Thyroid gland (tissue), 4 donors: ENCODE data around the gene H6PD. TPM values are rescaled to one million over a fixed set of nuclear protein-coding genes. Genes with fewer than 3 reads are reported as not detected.

Experiments
- DNase-seq, 2 donors: peaks; one replicate each; pipeline ENCODE4 v3.0.0-alpha.2; 2019
- H3K27ac ChIP-seq, 3 donors: fragments of 200-600 bp; sonication (generic); 1 replicate in 2 of 3; 2 replicates in 1 of 3; pipeline ENCODE4 v1.5.1; 2016 to 2019; ENCODE audit warnings: mild to moderate bottlenecking in 1 of 3, moderate library complexity in 1 of 3
- H3K27me3 ChIP-seq: fragments of 200-600 bp; sonication (generic); one replicate; pipeline ENCODE4 v1.5.1; 2019
- H3K36me3 ChIP-seq, 2 donors: fragments of 200-600 bp; sonication (generic); one replicate each; pipeline ENCODE4 v1.5.1; 2016 to 2019
- H3K4me1 ChIP-seq, 2 donors: fragments of 200-600 bp; sonication (generic); one replicate each; pipeline ENCODE4 v1.5.1; 2017 to 2019
- H3K4me3 ChIP-seq, 3 donors: fragments of 200-600 bp; sonication (generic); replicated peaks in 1 of 3; 1 replicate in 2 of 3; 2 replicates in 1 of 3; pipeline ENCODE4 v1.5.1; 2016; ENCODE audit warnings: mild to moderate bottlenecking in 1 of 3
- H3K9me3 ChIP-seq: fragments of 200-600 bp; sonication (generic); one replicate; pipeline ENCODE4 v1.5.1; 2017
- CTCF ChIP-seq, 6 experiments: fragments of 200-600 bp in 3 of 6; fragments of 450-650 bp in 3 of 6; sonication (generic) in 3 of 6; IDR thresholded peaks; one replicate each; pipeline ENCODE4 v1.5.1; 2016 to 2019; ENCODE audit warnings: antibody characterized with exemption in 6 of 6, mild to moderate bottlenecking in 2 of 6, inconsistent platforms in 1 of 6, moderate library complexity in 1 of 6
- POLR2A ChIP-seq, 2 donors: fragments of 450-650 bp; IDR thresholded peaks; one replicate each; pipeline ENCODE4 v1.6.1; 2017; ENCODE audit warnings: antibody characterized with exemption in 2 of 2, mild to moderate bottlenecking in 2 of 2, moderate library complexity in 1 of 2
- WGBS, 2 donors: methylation state at CpG; one replicate each; pipeline ENCODE4 v1.1.5; 2017; 5-methylcytosine and 5-hydroxymethylcytosine counted together
- intact Hi-C: fragments of 100-400 bp; cut with DNase I; formaldehyde crosslinking; loops from one replicate; pipeline ENCODE4 v1.15.1; 2023
- total RNA-seq, 4 donors: library from RNA; depleted of rRNA; stranded (reverse); fragments of >200 nt; gene quantifications; one replicate each; pipeline ENCODE4 v1.2.3, GENCODE V29; 2016

H6PD gene
- total RNA-seq, 4 donors from 2014 or later: 36.3 to 64.2 (median 43.6) TPM

GRCh38 chr1:9314111-9314510 lies 79.5 kb downstream of the H6PD start:
- H3K27ac ChIP-seq: peak overlapping the region; percentile 90 to 93 (median 91)
- 46 to 50% methylated on average over 8 of the region's 8 CpGs for WGBS, 2 donors
- TF ChIP-seq CTCF (IDR thresholded peaks at IDR 0.05): no peak
- TF ChIP-seq POLR2A (IDR thresholded peaks at IDR 0.05): no peak
- intact Hi-C loops: no loop called here
- DNase-seq: peak; percentile 69
- no peaks in the 10 kb centered on the region for H3K27me3 ChIP-seq
- no peaks in the 10 kb centered on the region for H3K36me3 ChIP-seq
- no peak overlapping the region for H3K4me3 ChIP-seq
- H3K4me1 ChIP-seq: peaks cover 73 to 74% of the 10 kb centered on the region in 2 donors
- H3K9me3 ChIP-seq: no peaks in the 10 kb centered on the region

GRCh38 chr1:9314711-9315379 lies 80.3 kb downstream of the H6PD start:
- intact Hi-C loops: no loop called here
- WGBS, 2 donors: 69 to 84% methylated on average over 7 to 11 of the region's 11 CpGs
- Histone ChIP-seq H3K4me1 (peaks cover 79 to 80% of the 10 kb centered on the region in 2 donors), H3K27ac (peak overlapping the region; percentile 90 to 93 (median 91)), H3K4me3 (no peak overlapping the region), H3K9me3 (no peaks in the 10 kb centered on the region), H3K36me3 (no peaks in the 10 kb centered on the region), H3K27me3 (no peaks in the 10 kb centered on the region)
- TF ChIP-seq CTCF (IDR thresholded peaks at IDR 0.05): no peak
- no peak for TF ChIP-seq POLR2A (IDR thresholded peaks at IDR 0.05)
- DNase-seq: peak; percentile 52 to 54

- H3K27me3 ChIP-seq: no peaks in the 10 kb centered on the region
- peak; percentile 85 for DNase-seq
- H3K36me3 ChIP-seq: no peaks in the 10 kb centered on the region
- no peaks in the 10 kb centered on the region for H3K9me3 ChIP-seq
- peak overlapping the region in 1 of 3 donors; percentile 13 for H3K4me3 ChIP-seq
- peak overlapping the region; percentile 90 to 93 (median 91) for H3K27ac ChIP-seq
- intact Hi-C loops: no loop called here
- whole genome bisulfite sequencing, 2 donors: 33 to 46% methylated on average over 18 to 20 of the region's 20 CpGs
- TF ChIP-seq CTCF (IDR thresholded peaks at IDR 0.05): no peak
- peak in 1 of 2 donors; percentile 58 for TF ChIP-seq POLR2A (IDR thresholded peaks at IDR 0.05)
- H3K4me1 ChIP-seq: peaks cover 82 to 86% of the 10 kb centered on the region in 2 donors
Measured at GRCh38 chr1:9315411-9316079, 81.0 kb downstream of the H6PD start.

- H3K27ac ChIP-seq: peak overlapping the region; percentile 90 to 93 (median 91)
- whole genome bisulfite sequencing, 2 donors: 54 to 72% methylated on average over 4 of the region's 7 CpGs
- H3K36me3 ChIP-seq: no peaks in the 10 kb centered on the region
- H3K27me3 ChIP-seq: no peaks in the 10 kb centered on the region
- peaks cover 87 to 92% of the 10 kb centered on the region in 2 donors for H3K4me1 ChIP-seq
- TF ChIP-seq CTCF (IDR thresholded peaks at IDR 0.05) (no peak), POLR2A (IDR thresholded peaks at IDR 0.05) (no peak)
- DNase-seq: peak; percentile 46 to 53
- H3K9me3 ChIP-seq: no peaks in the 10 kb centered on the region
- intact Hi-C loops: no loop called here
- peak overlapping the region in 1 of 3 donors; percentile 13 for H3K4me3 ChIP-seq
Measured at GRCh38 chr1:9316080-9316444, 81.5 kb downstream of the H6PD start.

- DNase-seq: no peak
- intact Hi-C loops: no loop called here
- H3K27ac ChIP-seq: peak overlapping the region; percentile 90 to 93 (median 91)
- H3K4me3 ChIP-seq: no peak overlapping the region
- no peaks in the 10 kb centered on the region for H3K36me3 ChIP-seq
- TF ChIP-seq POLR2A (IDR thresholded peaks at IDR 0.05) (no peak), CTCF (IDR thresholded peaks at IDR 0.05) (no peak)
- H3K4me1 ChIP-seq: peaks cover 90 to 96% of the 10 kb centered on the region in 2 donors
- no peaks in the 10 kb centered on the region for H3K27me3 ChIP-seq
- no peaks in the 10 kb centered on the region for H3K9me3 ChIP-seq
- 96 to 97% methylated on average over 17 to 23 of the region's 24 CpGs for WGBS, 2 donors
Measured at GRCh38 chr1:9316512-9316911, 81.9 kb downstream of the H6PD start.
